ENCODE measurements around the gene PDGFRB. TPM values are rescaled to one million over a fixed set of nuclear protein-coding genes. Genes with fewer than 3 reads are reported as not detected.

The PDGFRB gene
- total and polyA plus RNA-seq, 9 of the 15 experiments (the other 6 are each of a cell fraction or from before 2014, with no cell fraction given), result 0.01 to 1.5 (median 0.09) TPM; not detected in 3

DNA sequence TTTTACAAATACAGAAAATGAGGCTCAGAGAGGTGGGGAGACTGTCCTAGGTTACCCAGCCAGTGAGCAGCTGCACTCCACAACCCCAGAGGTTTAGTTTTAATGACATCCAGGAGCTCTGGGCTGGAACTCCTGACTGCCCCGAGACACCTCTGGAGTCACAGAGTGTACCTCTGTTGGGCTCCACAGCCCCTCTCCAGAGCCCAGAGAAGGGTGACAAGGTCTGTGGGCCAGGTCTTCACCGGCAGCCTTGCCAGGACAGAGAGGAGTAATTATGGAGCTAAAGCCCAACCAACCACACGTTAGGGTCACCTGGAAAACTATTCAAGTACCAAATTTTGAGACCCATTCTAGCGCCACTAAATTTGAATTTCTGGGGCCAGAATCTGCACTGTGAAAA lies 22.1 kb upstream of the PDGFRB start:
- ChIA-PET POLR2A (no interaction called here), CTCF (ENCODE audit: low intra/inter-chr PET ratio) (no interaction called here)
- in situ Hi-C loops (cut with MboI) (no loop called here), intact Hi-C loops (cut with micrococcal nuclease) (no loop called here)
- no peak for TF ChIP-seq MAFG (tag; conservative IDR thresholded peaks at IDR 0.05)
- no peak for TF ChIP-seq PTBP1 (IDR thresholded peaks at IDR 0.05; ENCODE audit: low read depth, low read length)
- TF ChIP-seq TGIF2 (CRISPR knock-in tag; IDR thresholded peaks at IDR 0.05), result no peak
- no peak for TF ChIP-seq PHF8 (IDR thresholded peaks at IDR 0.05; ENCODE audit: borderline replicate concordance, low read length)
- no peak for FAIRE-seq
- Histone ChIP-seq H3K27ac (ENCODE audit: extremely low read depth, low read depth, low read length) (no peak overlapping the region), H3K9me3 (replicated peaks; ENCODE audit: control insufficient read depth, insufficient read depth, low read depth, low read length) (no peaks in the 10 kb centered on the region), H3K79me2 (ENCODE audit: control insufficient read depth, insufficient read depth, low read length) (no peaks in the 10 kb centered on the region), H3K36me3 (ENCODE audit: control insufficient read depth, insufficient read depth, low read length) (no peaks in the 10 kb centered on the region), H3K27me3 (ENCODE audit: control insufficient read depth in 2 of 2, insufficient read depth in 2 of 2, low read length in 2 of 2) (peaks cover 14 to 49% of the 10 kb centered on the region in 2 experiments), H3K9ac (ENCODE audit: insufficient read depth in 1 of 2, low read depth in 2 of 2, low read length in 2 of 2) (no peak overlapping the region), H3K9me1 (ENCODE audit: control insufficient read depth, insufficient read depth, low read length) (no peaks in the 10 kb centered on the region), H2AFZ (ENCODE audit: low read depth, low read length) (no peak overlapping the region), H3K4me1 (replicated peaks in 1 of 2; ENCODE audit: control insufficient read depth in 2 of 2, insufficient read depth in 2 of 2, low read length in 2 of 2) (peaks cover 0 to 2% of the 10 kb centered on the region in 2 experiments; a peak in 2 of 5 replicates), H3K4me3 (no peak overlapping the region), H4K20me1 (replicated peaks; ENCODE audit: control insufficient read depth, insufficient read depth, low read length) (peaks cover 3% of the 10 kb centered on the region; the same call in 1 of the 2 replicates), H3K4me2 (ENCODE audit: insufficient read depth, low read length) (no peak overlapping the region)
- DNase-seq (ENCODE audit: extremely low read depth in 1 of 4, low spot score in 3 of 4), result no peak
- no TSS peak for BruUV-seq (replicated peaks)
- ATAC-seq, result no peak
- WGBS (ENCODE audit: insufficient coverage, low coverage, missing lambda C conversion rate), result 3% methylated on average over 4 of the region's 4 CpGs

DNA sequence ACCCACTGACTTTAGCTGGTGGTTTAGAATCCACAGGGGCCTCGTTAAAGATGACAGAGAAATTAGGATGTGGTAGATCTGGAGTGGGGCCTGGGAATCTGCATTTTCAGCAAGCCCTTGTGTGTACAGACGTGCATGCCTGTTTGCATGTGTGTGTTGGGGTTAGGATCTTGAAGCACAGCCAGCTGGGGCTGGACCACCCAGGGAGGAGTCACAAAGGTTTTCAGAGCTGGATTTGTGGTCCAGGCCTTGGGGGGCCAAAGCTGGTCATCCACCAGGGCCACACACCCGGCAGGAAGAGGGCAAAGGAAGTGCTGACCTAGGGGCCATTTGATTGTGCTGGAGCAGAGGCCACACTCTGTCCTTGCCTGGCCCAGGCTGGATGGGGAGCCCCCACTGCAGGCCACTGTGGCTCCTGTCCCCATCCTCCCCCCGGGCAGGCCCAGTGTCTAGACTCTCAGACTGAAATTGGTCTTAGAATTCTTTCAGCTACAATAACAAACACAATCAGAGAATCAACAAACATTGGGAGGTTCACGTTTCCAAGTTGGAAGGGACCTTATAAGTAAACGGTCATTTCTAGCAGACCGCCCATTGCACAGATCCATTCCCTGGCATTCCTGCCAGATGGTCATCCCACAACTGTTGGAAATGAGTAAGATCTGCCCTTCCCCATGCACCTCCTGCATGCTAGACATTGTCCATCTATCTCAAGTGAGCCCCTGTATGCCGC lies 21.3 kb upstream of the PDGFRB start:
- Histone ChIP-seq H3K4me1 (replicated peaks in 1 of 2; ENCODE audit: control insufficient read depth in 2 of 2, insufficient read depth in 2 of 2, low read length in 2 of 2) (peaks cover 0 to 2% of the 10 kb centered on the region in 2 experiments; a peak in 2 of 5 replicates), H4K20me1 (replicated peaks; ENCODE audit: control insufficient read depth, insufficient read depth, low read length) (peaks cover 3% of the 10 kb centered on the region; the same call in 1 of the 2 replicates), H3K4me3 (no peak overlapping the region), H3K27ac (ENCODE audit: extremely low read depth, low read depth, low read length) (no peak overlapping the region), H3K9me3 (replicated peaks; ENCODE audit: control insufficient read depth, insufficient read depth, low read depth, low read length) (no peaks in the 10 kb centered on the region), H3K9me1 (ENCODE audit: control insufficient read depth, insufficient read depth, low read length) (no peaks in the 10 kb centered on the region), H3K4me2 (ENCODE audit: insufficient read depth, low read length) (no peak overlapping the region), H2AFZ (ENCODE audit: low read depth, low read length) (no peak overlapping the region), H3K36me3 (ENCODE audit: control insufficient read depth, insufficient read depth, low read length) (no peaks in the 10 kb centered on the region), H3K79me2 (ENCODE audit: control insufficient read depth, insufficient read depth, low read length) (no peaks in the 10 kb centered on the region), H3K9ac (ENCODE audit: insufficient read depth in 1 of 2, low read depth in 2 of 2, low read length in 2 of 2) (no peak overlapping the region), H3K27me3 (ENCODE audit: control insufficient read depth in 2 of 2, insufficient read depth in 2 of 2, low read length in 2 of 2) (peaks cover 16 to 49% of the 10 kb centered on the region in 2 experiments)
- DNase-seq (ENCODE audit: extremely low read depth in 1 of 4, low spot score in 3 of 4) (no peak), FAIRE-seq (no peak), ATAC-seq (no peak)
- intact Hi-C loops (cut with micrococcal nuclease) (no loop called here), in situ Hi-C loops (cut with MboI) (no loop called here)
- POLR2A ChIA-PET, result no interaction called here
- WGBS (ENCODE audit: insufficient coverage, low coverage, missing lambda C conversion rate), result 12% methylated on average over 8 of the region's 8 CpGs
- CTCF ChIA-PET (ENCODE audit: low intra/inter-chr PET ratio), result interaction anchor here (1.6 kb wide), 1 partner anchor 15 kb away, joined by 5 read pairs; no protein-coding TSS in a partner anchor
- TF ChIP-seq SAP30 (IDR thresholded peaks at IDR 0.05; ENCODE audit: borderline replicate concordance, insufficient read depth, low read depth, low read length, poor library complexity, severe bottlenecking) (no peak), SMARCA5 (IDR thresholded peaks at IDR 0.05) (no peak), EP400 (IDR thresholded peaks at IDR 0.05) (no peak), ZNF12 (CRISPR knock-in tag; IDR thresholded peaks at IDR 0.05) (no peak), TGIF2 (CRISPR knock-in tag; IDR thresholded peaks at IDR 0.05) (no peak)
- TF ChIP-seq, protein P1, sequence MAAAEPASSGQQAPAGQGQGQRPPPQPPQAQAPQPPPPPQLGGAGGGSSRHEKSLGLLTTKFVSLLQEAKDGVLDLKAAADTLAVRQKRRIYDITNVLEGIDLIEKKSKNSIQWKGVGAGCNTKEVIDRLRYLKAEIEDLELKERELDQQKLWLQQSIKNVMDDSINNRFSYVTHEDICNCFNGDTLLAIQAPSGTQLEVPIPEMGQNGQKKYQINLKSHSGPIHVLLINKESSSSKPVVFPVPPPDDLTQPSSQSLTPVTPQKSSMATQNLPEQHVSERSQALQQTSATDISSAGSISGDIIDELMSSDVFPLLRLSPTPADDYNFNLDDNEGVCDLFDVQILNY (CRISPR knock-in tag; IDR thresholded peaks at IDR 0.05), result no peak
- TF ChIP-seq, protein P2, sequence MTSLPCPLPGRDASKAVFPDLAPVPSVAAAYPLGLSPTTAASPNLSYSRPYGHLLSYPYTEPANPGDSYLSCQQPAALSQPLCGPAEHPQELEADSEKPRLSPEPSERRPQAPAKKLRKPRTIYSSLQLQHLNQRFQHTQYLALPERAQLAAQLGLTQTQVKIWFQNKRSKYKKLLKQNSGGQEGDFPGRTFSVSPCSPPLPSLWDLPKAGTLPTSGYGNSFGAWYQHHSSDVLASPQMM (CRISPR knock-in tag; IDR thresholded peaks at IDR 0.05), result no peak
- TF ChIP-seq, protein P3, sequence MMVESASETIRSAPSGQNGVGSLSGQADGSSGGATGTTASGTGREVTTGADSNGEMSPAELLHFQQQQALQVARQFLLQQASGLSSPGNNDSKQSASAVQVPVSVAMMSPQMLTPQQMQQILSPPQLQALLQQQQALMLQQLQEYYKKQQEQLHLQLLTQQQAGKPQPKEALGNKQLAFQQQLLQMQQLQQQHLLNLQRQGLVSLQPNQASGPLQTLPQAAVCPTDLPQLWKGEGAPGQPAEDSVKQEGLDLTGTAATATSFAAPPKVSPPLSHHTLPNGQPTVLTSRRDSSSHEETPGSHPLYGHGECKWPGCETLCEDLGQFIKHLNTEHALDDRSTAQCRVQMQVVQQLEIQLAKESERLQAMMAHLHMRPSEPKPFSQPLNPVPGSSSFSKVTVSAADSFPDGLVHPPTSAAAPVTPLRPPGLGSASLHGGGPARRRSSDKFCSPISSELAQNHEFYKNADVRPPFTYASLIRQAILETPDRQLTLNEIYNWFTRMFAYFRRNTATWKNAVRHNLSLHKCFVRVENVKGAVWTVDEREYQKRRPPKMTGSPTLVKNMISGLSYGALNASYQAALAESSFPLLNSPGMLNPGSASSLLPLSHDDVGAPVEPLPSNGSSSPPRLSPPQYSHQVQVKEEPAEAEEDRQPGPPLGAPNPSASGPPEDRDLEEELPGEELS (CRISPR knock-in tag; IDR thresholded peaks at IDR 0.05; ENCODE audit: borderline replicate concordance), result no peak
- no TSS peak for BruUV-seq (replicated peaks)
